Spleen (tissue), 11 donors: Measurements from ENCODE around the gene C3orf22. TPM values are rescaled to one million over a fixed set of nuclear protein-coding genes. Genes with fewer than 3 reads are reported as not detected.

Experiments
- DNase-seq: peaks from one replicate; pipeline ENCODE4 v3.0.0-alpha.2; 2020
- H3K27ac ChIP-seq, 8 donors: fragments of 200-600 bp; sonication (generic) in 7 of 8; 1 replicate in 4 of 8; 2 replicates in 4 of 8; pipeline versions ENCODE4 v1.5.0 to v1.8.0; 2016 to 2021; ENCODE audit warnings: inconsistent platforms in 4 of 8, mild to moderate bottlenecking in 4 of 8, moderate library complexity in 1 of 8
- H3K27me3 ChIP-seq, 7 donors: fragments of 200-600 bp; sonication (generic) in 6 of 7; replicated peaks in 1 of 7; 1 replicate in 4 of 7; 2 replicates in 3 of 7; pipeline versions ENCODE4 v1.5.0 to v1.8.0; 2016 to 2021; ENCODE audit warnings: inconsistent platforms in 3 of 7, mild to moderate bottlenecking in 1 of 7
- H3K36me3 ChIP-seq, 6 donors: fragments of 200-600 bp; sonication (generic) in 5 of 6; 1 replicate in 4 of 6; 2 replicates in 2 of 6; pipeline versions ENCODE4 v1.5.0 to v1.8.0; 2016 to 2021; ENCODE audit warnings: inconsistent platforms in 2 of 6
- H3K4me1 ChIP-seq, 6 donors: fragments of 200-600 bp; sonication (generic) in 5 of 6; 1 replicate in 3 of 6; 2 replicates in 3 of 6; pipeline versions ENCODE4 v1.5.0 to v1.8.0; 2016 to 2021; ENCODE audit warnings: inconsistent platforms in 3 of 6
- H3K4me3 ChIP-seq, 8 donors: fragments of 200-600 bp; sonication (generic) in 7 of 8; 1 replicate in 4 of 8; 2 replicates in 4 of 8; pipeline versions ENCODE4 v1.5.0 to v1.8.0; 2016 to 2021; ENCODE audit warnings: inconsistent platforms in 4 of 8, mild to moderate bottlenecking in 4 of 8, moderate library complexity in 2 of 8
- H3K9me3 ChIP-seq, 8 donors: fragments of 200-600 bp; sonication (generic) in 7 of 8; 1 replicate in 4 of 8; 2 replicates in 4 of 8; pipeline versions ENCODE4 v1.5.0 to v1.8.0; 2016 to 2021; ENCODE audit warnings: inconsistent platforms in 4 of 8
- CTCF ChIP-seq, 11 experiments: fragments of 200-600 bp in 7 of 11; fragments of 450-650 bp in 4 of 11; sonication (generic) in 4 of 11; IDR thresholded peaks in 8 of 11; conservative IDR thresholded peaks in 3 of 11; 1 replicate in 7 of 11; 2 replicates in 4 of 11; pipeline versions ENCODE4 v1.4.0 to v1.8.0; 2016 to 2021; ENCODE audit warnings: antibody characterized with exemption in 11 of 11, inconsistent platforms in 4 of 11, mild to moderate bottlenecking in 1 of 11
- POLR2A ChIP-seq, 3 donors: fragments of 450-650 bp; IDR thresholded peaks; one replicate each; pipeline ENCODE4 v1.5.1; 2017; ENCODE audit warnings: antibody characterized with exemption in 3 of 3, mild to moderate bottlenecking in 1 of 3
- POLR2AphosphoS5 ChIP-seq, 3 donors: sonication (generic); formaldehyde crosslinking; IDR thresholded peaks; one replicate each; pipeline ENCODE4 v1.5.1; 2017; ENCODE audit warnings: antibody characterized with exemption in 3 of 3
- WGBS, 5 donors: extraction: QIAGEN DNeasy Blood & Tissue Kit in 3 of 5; methylation state at CpG; one replicate each; pipeline versions ENCODE4 v1.1.5 to v1.1.7; 2013 to 2018; 5-methylcytosine and 5-hydroxymethylcytosine counted together
- intact Hi-C: fragments of 100-400 bp; cut with DNase I; formaldehyde crosslinking; loops from one replicate; pipeline ENCODE4 v1.15.0; 2023; ENCODE audit warnings: low total_unique reads
- polyA plus RNA-seq, 3 donors: library from polyadenylated mRNA; stranded (reverse); fragments of 200-250 nt; gene quantifications; one replicate each; pipeline ENCODE4 v1.2.1, GENCODE V29; 2013
- total RNA-seq, 7 donors: library from RNA; depleted of rRNA in 3 of 7; stranded (reverse); fragments of >200 nt in 3 of 7; fragmentation: NEBNext Ultra II Directional in 4 of 7; extraction: Animal tissue kit (Norgen Biotek cat#: 25700) in 4 of 7; gene quantifications; one replicate each; pipeline versions ENCODE4 v1.1.0 to v1.2.1, GENCODE V29; 2016 to 2021
- donor health status: healthy with polysubstance abuse.
- donor health status: DM: no; HTN: no; CAD: no; lungs with moderate emphysema.
- donor health status: DM: no; HTN: no; CAD: no.
- donor health status: Bipolar disorder and iron deficiency.
- donor health status: healthy.
- donor health status: DM: no; HTN: no; CAD: no.
- donor health status: DM: yes; HTN: yes; CAD: no.

Gene C3orf22
- total and polyA plus RNA-seq, 10 donors: not detected

- 70 to 83% (median 74%) methylated on average over 4 to 6 of the region's 6 CpGs for WGBS, 5 donors
- peak; percentile 7 for DNase-seq
These were observed 42.4 kb downstream of the C3orf22 start for GRCh38 chr3:126516152-126516935.

GRCh38 chr3:126515066-126515706, 43.5 kb downstream of the C3orf22 start:
- WGBS, 5 donors: 84 to 95% (median 89%) methylated on average over 7 to 8 of the region's 8 CpGs
- TF ChIP-seq POLR2A (IDR thresholded peaks at IDR 0.05) (no peak), CTCF (IDR thresholded peaks at IDR 0.05 in 8 of 11, conservative IDR thresholded peaks at IDR 0.05 in 3 of 11) (no peak), POLR2AphosphoS5 (IDR thresholded peaks at IDR 0.05) (no peak)
- Histone ChIP-seq H3K27me3 (peaks cover 0 to 17% (median 0%) of the 10 kb centered on the region in 7 donors), H3K4me1 (no peaks in the 10 kb centered on the region), H3K4me3 (no peak overlapping the region), H3K36me3 (no peaks in the 10 kb centered on the region), H3K27ac (no peak overlapping the region), H3K9me3 (no peaks in the 10 kb centered on the region)
- intact Hi-C loops: no loop called here
- peak; percentile 67 for DNase-seq

More at GRCh38 chr3:126516152-126516935, 42.4 kb downstream of the C3orf22 start:
- Histone ChIP-seq H3K27ac (no peak overlapping the region), H3K9me3 (no peaks in the 10 kb centered on the region), H3K4me3 (no peak overlapping the region), H3K27me3 (peaks cover 0 to 17% (median 0%) of the 10 kb centered on the region in 7 donors), H3K36me3 (no peaks in the 10 kb centered on the region), H3K4me1 (no peaks in the 10 kb centered on the region)
- no peak for TF ChIP-seq CTCF (IDR thresholded peaks at IDR 0.05 in 8 of 11, conservative IDR thresholded peaks at IDR 0.05 in 3 of 11)
- no peak for TF ChIP-seq POLR2AphosphoS5 (IDR thresholded peaks at IDR 0.05)
- no peak for TF ChIP-seq POLR2A (IDR thresholded peaks at IDR 0.05)
- intact Hi-C loops: no loop called here

DNA sequence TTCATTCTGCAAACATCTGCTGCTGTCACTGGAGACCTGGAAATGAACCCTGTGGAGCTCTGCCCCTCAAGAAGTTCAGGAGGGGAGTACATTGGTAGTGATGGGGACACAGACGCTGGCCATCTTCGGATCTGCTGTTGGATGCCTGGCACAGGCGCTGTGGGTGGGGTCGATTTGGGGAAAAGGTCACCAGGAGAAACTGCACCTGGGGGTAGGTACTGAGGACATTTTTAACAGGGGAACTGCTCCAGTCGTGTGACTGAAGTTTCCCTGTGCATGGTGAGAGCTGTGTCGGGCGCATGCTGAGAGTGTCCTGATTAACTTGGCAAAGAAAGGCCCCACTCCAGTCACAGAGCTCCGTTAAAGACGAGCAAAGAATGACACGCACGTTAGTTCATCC, 44.6 kb downstream of the C3orf22 start:
- WGBS, 5 donors: 90 to 92% (median 91%) methylated on average over 11 of the region's 11 CpGs
- DNase-seq: peak; percentile 54

More for the DNA sequence above, 44.6 kb downstream of the C3orf22 start:
- intact Hi-C loops: no loop called here
- no peaks in the 10 kb centered on the region for H3K9me3 ChIP-seq
- no peak for TF ChIP-seq POLR2AphosphoS5 (IDR thresholded peaks at IDR 0.05)
- TF ChIP-seq CTCF (IDR thresholded peaks at IDR 0.05 in 8 of 11, conservative IDR thresholded peaks at IDR 0.05 in 3 of 11): no peak
- TF ChIP-seq POLR2A (IDR thresholded peaks at IDR 0.05): no peak
- H3K27ac ChIP-seq: no peak overlapping the region
- peaks cover 0 to 17% (median 0%) of the 10 kb centered on the region in 7 donors for H3K27me3 ChIP-seq
- H3K4me1 ChIP-seq: no peaks in the 10 kb centered on the region
- no peak overlapping the region for H3K4me3 ChIP-seq
- no peaks in the 10 kb centered on the region for H3K36me3 ChIP-seq
